Vagina (tissue), 2 donors: ENCODE results near the gene ZSWIM1. TPM values are rescaled to one million over a fixed set of nuclear protein-coding genes. Genes with fewer than 3 reads are reported as not detected.

Source experiments
- DNase-seq, 2 donors: peaks; one replicate each; pipeline ENCODE4 v3.0.0-alpha.2; 2017; ENCODE audit errors: extremely low spot score in 2 of 2
- H3K27ac ChIP-seq: fragments of 200-600 bp; sonication (generic); one replicate; pipeline ENCODE4 v1.5.1; 2019
- H3K27me3 ChIP-seq: fragments of 200-600 bp; sonication (generic); one replicate; pipeline ENCODE4 v1.5.1; 2019
- H3K36me3 ChIP-seq, 2 donors: fragments of 200-600 bp; sonication (generic); one replicate each; pipeline ENCODE4 v1.5.1; 2017 to 2019
- H3K4me1 ChIP-seq: fragments of 200-600 bp; sonication (generic); one replicate; pipeline ENCODE4 v1.5.1; 2019
- H3K4me3 ChIP-seq, 2 donors: fragments of 200-600 bp; sonication (generic); 1 replicate in 1 of 2; 2 replicates in 1 of 2; pipeline ENCODE4 v1.5.1; 2016 to 2019
- H3K9me3 ChIP-seq: fragments of 200-600 bp; sonication (generic); one replicate; pipeline ENCODE4 v1.5.1; 2019
- CTCF ChIP-seq, 3 experiments: fragments of 450-650 bp in 2 of 3; fragments of 200-600 bp in 1 of 3; sonication (generic) in 1 of 3; IDR thresholded peaks; one replicate each; pipeline ENCODE4 v1.5.1; 2017 to 2019; ENCODE audit warnings: antibody characterized with exemption in 3 of 3, mild to moderate bottlenecking in 2 of 3, moderate library complexity in 2 of 3
- POLR2A ChIP-seq, 2 donors: fragments of 450-650 bp; IDR thresholded peaks; one replicate each; pipeline ENCODE4 v1.6.1; 2017; ENCODE audit warnings: antibody characterized with exemption in 2 of 2, mild to moderate bottlenecking in 2 of 2, moderate library complexity in 2 of 2
- POLR2AphosphoS5 ChIP-seq, 2 donors: sonication (generic); formaldehyde crosslinking; IDR thresholded peaks; one replicate each; pipeline ENCODE4 v1.9.0; 2017; ENCODE audit warnings: antibody characterized with exemption in 2 of 2, mild to moderate bottlenecking in 2 of 2, low read depth in 1 of 2; ENCODE audit not compliant: insufficient read depth in 1 of 2
- intact Hi-C: fragments of 100-400 bp; cut with DNase I; formaldehyde crosslinking; loops from one replicate; pipeline ENCODE4 v1.15.1; 2023
- total RNA-seq: library from RNA; depleted of rRNA; stranded (reverse); fragments of >200 nt; gene quantifications from one replicate; pipeline ENCODE4 v1.2.3, GENCODE V29; 2016

ZSWIM1 gene
- total RNA-seq, 1 donor from 2014 or later = 4.2 TPM

DNA sequence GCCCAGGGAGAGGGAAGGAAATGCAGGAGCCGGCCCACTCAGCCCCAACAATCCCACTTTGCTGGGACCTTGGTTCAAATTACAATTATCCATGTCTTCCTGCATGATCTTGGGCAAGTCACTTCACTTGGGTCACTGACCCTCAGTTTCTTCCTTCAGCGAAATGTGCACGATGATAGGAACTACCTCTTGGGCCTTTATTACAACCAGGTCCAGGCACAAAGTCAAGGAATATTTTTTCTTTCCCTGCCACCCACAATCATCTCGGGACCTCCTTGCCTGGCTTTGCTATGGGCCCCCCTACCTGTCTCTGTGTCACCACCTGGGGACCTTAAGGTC, 31.3 kb downstream of the ZSWIM1 start:
- Histone ChIP-seq H3K27ac (peak overlapping the region; percentile 87), H3K4me3 (peak overlapping the region; percentile 51 to 56), H3K4me1 (peaks cover 38% of the 10 kb centered on the region), H3K27me3 (no peaks in the 10 kb centered on the region), H3K36me3 (no peaks in the 10 kb centered on the region), H3K9me3 (no peaks in the 10 kb centered on the region)
- intact Hi-C loops = no loop called here
- no peak for DNase-seq
- TF ChIP-seq POLR2A (IDR thresholded peaks at IDR 0.05) (no peak), CTCF (IDR thresholded peaks at IDR 0.05) (no peak), POLR2AphosphoS5 (IDR thresholded peaks at IDR 0.05; ENCODE audit: insufficient read depth in 1 of 2, low read depth in 1 of 2) (no peak)

DNA sequence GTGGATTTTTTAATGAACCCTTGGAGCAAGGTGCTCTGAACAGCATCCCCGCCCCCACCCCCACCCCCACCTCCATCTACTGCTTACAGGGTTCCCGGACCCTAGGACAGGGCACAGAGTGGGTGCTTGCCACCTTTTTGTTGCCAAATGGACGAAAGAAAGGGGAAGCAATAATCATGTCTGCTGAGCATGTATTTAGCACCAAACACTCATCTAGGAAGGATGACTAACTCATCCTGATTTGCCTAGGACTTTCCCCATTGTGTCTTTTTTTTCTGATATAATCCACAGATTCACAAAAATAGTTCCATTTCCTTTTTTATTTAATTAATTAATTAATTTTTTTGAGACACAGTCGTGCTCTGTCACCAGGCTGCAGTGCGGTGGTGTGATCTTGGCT, 32.1 kb downstream of the ZSWIM1 start:
- Histone ChIP-seq H3K36me3 (no peaks in the 10 kb centered on the region), H3K27me3 (no peaks in the 10 kb centered on the region), H3K4me1 (peaks cover 44% of the 10 kb centered on the region), H3K4me3 (no peak overlapping the region), H3K9me3 (no peaks in the 10 kb centered on the region), H3K27ac (peak overlapping the region; percentile 87)
- intact Hi-C loops = no loop called here
- no peak for TF ChIP-seq POLR2AphosphoS5 (IDR thresholded peaks at IDR 0.05; ENCODE audit: insufficient read depth in 1 of 2, low read depth in 1 of 2)
- no peak for TF ChIP-seq CTCF (IDR thresholded peaks at IDR 0.05)
- no peak for TF ChIP-seq POLR2A (IDR thresholded peaks at IDR 0.05)
- DNase-seq = no peak

DNA sequence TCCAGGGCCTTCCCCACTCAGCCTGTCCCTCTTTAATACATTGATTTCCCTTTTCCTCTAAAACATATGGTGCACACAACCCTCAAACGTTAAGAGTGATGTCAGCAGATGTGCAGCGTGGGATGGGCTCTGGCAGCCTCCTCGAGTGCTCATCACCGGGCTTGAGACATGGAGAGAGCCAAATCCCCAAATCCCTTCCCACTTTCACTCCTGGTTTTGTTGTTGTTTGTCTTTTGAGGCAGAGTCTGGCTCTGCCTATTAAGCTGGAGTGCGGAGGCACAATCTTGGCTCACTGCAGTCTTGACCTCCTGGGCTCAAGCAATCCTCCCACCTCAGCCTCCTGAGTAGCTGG, 36.7 kb downstream of the ZSWIM1 start:
- H3K36me3 ChIP-seq = no peaks in the 10 kb centered on the region
- H3K27me3 ChIP-seq = no peaks in the 10 kb centered on the region
- DNase-seq = no peak
- H3K9me3 ChIP-seq = no peaks in the 10 kb centered on the region
- H3K27ac ChIP-seq = peak overlapping the region; percentile 85
- intact Hi-C loops = no loop called here
- TF ChIP-seq POLR2AphosphoS5 (IDR thresholded peaks at IDR 0.05; ENCODE audit: insufficient read depth in 1 of 2, low read depth in 1 of 2) (no peak), POLR2A (IDR thresholded peaks at IDR 0.05) (no peak), CTCF (IDR thresholded peaks at IDR 0.05) (no peak)
- no peak overlapping the region for H3K4me3 ChIP-seq
- peaks cover 40% of the 10 kb centered on the region for H3K4me1 ChIP-seq

DNA sequence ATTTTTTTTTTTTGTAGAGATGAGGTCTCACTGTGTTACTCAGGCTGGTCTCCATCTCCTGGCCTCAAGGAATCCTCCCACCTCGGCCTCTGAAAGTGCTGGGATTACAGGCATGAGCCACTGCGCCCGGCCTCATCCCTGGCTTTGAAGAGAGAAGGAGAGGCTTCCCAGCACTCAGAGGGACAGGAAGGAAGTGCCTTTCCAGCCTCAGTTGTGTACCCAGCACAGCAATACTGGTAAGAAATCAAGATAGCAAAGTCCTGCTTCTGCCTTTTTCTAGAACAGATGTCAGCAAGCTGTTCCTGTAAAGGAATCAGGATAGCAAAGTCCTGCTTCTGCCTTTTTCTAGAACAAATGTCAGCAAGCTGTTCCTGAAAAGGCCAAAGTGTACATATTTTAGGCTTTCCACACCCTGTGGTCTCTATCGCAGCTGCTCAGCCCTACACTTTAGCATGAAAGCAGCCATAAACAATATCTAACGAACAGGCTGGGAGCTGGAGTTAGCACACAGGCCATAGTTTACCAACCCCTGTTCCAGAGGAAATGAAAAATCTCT, 37.2 kb downstream of the ZSWIM1 start:
- H3K27me3 ChIP-seq = no peaks in the 10 kb centered on the region
- H3K36me3 ChIP-seq = no peaks in the 10 kb centered on the region
- DNase-seq = no peak
- TF ChIP-seq POLR2AphosphoS5 (IDR thresholded peaks at IDR 0.05; ENCODE audit: insufficient read depth in 1 of 2, low read depth in 1 of 2) = no peak
- no peak for TF ChIP-seq POLR2A (IDR thresholded peaks at IDR 0.05)
- no peak for TF ChIP-seq CTCF (IDR thresholded peaks at IDR 0.05)
- H3K9me3 ChIP-seq = no peaks in the 10 kb centered on the region
- H3K4me1 ChIP-seq = peaks cover 35% of the 10 kb centered on the region
- no peak overlapping the region for H3K4me3 ChIP-seq
- intact Hi-C loops = no loop called here
- peak overlapping the region; percentile 85 for H3K27ac ChIP-seq

- intact Hi-C loops = no loop called here
These were observed 37.9 kb downstream of the ZSWIM1 start for GRCh38 chr20:45918779-45919537.

More at GRCh38 chr20:45918779-45919537, 37.9 kb downstream of the ZSWIM1 start:
- H3K4me3 ChIP-seq = no peak overlapping the region
- H3K36me3 ChIP-seq = no peaks in the 10 kb centered on the region
- DNase-seq = no peak
- H3K4me1 ChIP-seq = peaks cover 39% of the 10 kb centered on the region
- no peaks in the 10 kb centered on the region for H3K27me3 ChIP-seq
- H3K27ac ChIP-seq = peak overlapping the region; percentile 85
- TF ChIP-seq POLR2AphosphoS5 (IDR thresholded peaks at IDR 0.05; ENCODE audit: insufficient read depth in 1 of 2, low read depth in 1 of 2) (no peak), CTCF (IDR thresholded peaks at IDR 0.05) (no peak), POLR2A (IDR thresholded peaks at IDR 0.05) (no peak)
- H3K9me3 ChIP-seq = no peaks in the 10 kb centered on the region
